ENCODE results near the gene CDKAL1.

CDKAL1 gene

DNA sequence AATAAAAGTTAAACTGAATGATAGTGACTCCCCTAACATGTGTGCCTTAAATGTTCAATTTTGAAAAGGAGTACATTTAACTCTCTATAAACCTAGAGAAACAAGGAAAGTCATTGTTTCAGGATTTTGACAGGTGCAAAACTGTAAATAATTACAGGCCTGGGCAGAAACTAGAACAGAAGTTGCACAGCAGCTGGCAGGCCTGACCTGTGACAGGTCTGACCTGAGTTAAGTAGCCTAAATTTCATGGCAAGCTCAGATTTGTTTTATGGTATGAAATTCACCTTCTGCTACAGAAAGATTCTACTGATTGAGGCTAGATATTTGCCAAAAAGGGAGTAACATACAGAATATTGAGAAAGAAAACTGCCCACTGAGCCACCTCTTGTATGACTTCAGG, 166.1 kb downstream of the CDKAL1 start:
- no peak overlapping the region for H3K4me3 ChIP-seq (replicated peaks; ENCODE audit: insufficient read depth, low read length)
- no peak for TF ChIP-seq POLR2AphosphoS5 (IDR thresholded peaks at IDR 0.05; ENCODE audit: low read depth)
- TF ChIP-seq, protein P1, sequence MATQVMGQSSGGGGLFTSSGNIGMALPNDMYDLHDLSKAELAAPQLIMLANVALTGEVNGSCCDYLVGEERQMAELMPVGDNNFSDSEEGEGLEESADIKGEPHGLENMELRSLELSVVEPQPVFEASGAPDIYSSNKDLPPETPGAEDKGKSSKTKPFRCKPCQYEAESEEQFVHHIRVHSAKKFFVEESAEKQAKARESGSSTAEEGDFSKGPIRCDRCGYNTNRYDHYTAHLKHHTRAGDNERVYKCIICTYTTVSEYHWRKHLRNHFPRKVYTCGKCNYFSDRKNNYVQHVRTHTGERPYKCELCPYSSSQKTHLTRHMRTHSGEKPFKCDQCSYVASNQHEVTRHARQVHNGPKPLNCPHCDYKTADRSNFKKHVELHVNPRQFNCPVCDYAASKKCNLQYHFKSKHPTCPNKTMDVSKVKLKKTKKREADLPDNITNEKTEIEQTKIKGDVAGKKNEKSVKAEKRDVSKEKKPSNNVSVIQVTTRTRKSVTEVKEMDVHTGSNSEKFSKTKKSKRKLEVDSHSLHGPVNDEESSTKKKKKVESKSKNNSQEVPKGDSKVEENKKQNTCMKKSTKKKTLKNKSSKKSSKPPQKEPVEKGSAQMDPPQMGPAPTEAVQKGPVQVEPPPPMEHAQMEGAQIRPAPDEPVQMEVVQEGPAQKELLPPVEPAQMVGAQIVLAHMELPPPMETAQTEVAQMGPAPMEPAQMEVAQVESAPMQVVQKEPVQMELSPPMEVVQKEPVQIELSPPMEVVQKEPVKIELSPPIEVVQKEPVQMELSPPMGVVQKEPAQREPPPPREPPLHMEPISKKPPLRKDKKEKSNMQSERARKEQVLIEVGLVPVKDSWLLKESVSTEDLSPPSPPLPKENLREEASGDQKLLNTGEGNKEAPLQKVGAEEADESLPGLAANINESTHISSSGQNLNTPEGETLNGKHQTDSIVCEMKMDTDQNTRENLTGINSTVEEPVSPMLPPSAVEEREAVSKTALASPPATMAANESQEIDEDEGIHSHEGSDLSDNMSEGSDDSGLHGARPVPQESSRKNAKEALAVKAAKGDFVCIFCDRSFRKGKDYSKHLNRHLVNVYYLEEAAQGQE (IDR thresholded peaks at IDR 0.05; ENCODE audit: insufficient replicate concordance, low read depth) = no peak
- no peak for TF ChIP-seq SPI1 (IDR thresholded peaks at IDR 0.05; ENCODE audit: borderline replicate concordance, low read depth)
- TF ChIP-seq, protein P2, sequence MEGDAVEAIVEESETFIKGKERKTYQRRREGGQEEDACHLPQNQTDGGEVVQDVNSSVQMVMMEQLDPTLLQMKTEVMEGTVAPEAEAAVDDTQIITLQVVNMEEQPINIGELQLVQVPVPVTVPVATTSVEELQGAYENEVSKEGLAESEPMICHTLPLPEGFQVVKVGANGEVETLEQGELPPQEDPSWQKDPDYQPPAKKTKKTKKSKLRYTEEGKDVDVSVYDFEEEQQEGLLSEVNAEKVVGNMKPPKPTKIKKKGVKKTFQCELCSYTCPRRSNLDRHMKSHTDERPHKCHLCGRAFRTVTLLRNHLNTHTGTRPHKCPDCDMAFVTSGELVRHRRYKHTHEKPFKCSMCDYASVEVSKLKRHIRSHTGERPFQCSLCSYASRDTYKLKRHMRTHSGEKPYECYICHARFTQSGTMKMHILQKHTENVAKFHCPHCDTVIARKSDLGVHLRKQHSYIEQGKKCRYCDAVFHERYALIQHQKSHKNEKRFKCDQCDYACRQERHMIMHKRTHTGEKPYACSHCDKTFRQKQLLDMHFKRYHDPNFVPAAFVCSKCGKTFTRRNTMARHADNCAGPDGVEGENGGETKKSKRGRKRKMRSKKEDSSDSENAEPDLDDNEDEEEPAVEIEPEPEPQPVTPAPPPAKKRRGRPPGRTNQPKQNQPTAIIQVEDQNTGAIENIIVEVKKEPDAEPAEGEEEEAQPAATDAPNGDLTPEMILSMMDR (IDR thresholded peaks at IDR 0.05; ENCODE audit: insufficient read depth, low read length) = no peak
- TF ChIP-seq GABPA (IDR thresholded peaks at IDR 0.05; ENCODE audit: low read depth) = no peak
- no peak overlapping the region for H3K27ac ChIP-seq (replicated peaks)
- no peaks in the 10 kb centered on the region for H3K27me3 ChIP-seq (ENCODE audit: insufficient read depth, poor library complexity, severe bottlenecking)
- no peak for DNase-seq (ENCODE audit: low read depth in 1 of 2, low spot score in 1 of 2)

DNA sequence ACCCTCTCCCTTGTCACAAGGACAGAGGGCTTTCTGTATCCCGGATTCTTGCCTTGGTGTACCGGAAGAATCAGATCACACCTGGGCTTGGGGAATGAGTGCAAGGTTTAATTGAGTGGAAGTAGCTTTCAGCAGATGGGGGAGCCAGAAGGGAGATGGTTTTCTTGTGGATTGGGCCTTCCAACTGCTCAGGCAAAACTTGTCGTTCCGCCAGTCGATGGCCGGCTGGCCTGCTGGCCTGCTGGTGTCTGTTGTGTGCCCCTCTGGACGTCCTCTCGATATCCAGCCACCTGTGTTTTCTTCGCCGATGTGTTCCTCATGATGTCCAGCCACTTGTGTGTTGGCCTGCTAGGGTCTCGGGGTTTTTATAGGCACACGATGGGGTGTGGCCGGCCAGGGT, 168.1 kb downstream of the CDKAL1 start:
- no peak overlapping the region for H3K4me3 ChIP-seq (replicated peaks; ENCODE audit: insufficient read depth, low read length)
- no peak overlapping the region for H3K27ac ChIP-seq (replicated peaks)
- DNase-seq (ENCODE audit: low read depth in 1 of 2, low spot score in 1 of 2) = no peak
- TF ChIP-seq POLR2AphosphoS5 (IDR thresholded peaks at IDR 0.05; ENCODE audit: low read depth) = no peak
- TF ChIP-seq, protein P2 (IDR thresholded peaks at IDR 0.05; ENCODE audit: insufficient read depth, low read length) = no peak
- TF ChIP-seq, protein P1 (IDR thresholded peaks at IDR 0.05; ENCODE audit: insufficient replicate concordance, low read depth) = no peak
- no peak for TF ChIP-seq GABPA (IDR thresholded peaks at IDR 0.05; ENCODE audit: low read depth)
- no peak for TF ChIP-seq SPI1 (IDR thresholded peaks at IDR 0.05; ENCODE audit: borderline replicate concordance, low read depth)
- no peaks in the 10 kb centered on the region for H3K27me3 ChIP-seq (ENCODE audit: insufficient read depth, poor library complexity, severe bottlenecking)

DNA sequence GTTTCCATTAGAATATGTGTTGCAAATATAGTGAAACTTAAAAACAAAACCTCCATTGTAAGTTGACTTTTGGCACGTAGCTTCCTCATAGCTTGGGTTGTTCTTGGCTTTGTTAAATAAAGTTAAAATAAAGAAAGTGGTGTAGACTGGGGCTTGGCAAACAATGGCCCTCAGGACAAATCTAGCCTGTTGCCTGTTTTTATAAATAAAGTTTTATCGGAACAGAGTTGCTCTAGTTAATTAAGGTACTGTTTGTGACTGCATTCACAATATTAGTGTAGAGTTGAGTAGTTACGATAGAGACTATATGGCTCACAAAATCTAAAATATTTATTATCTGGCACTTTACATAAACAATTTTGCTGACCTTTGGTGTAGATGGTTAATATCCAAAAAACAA, 168.8 kb downstream of the CDKAL1 start:
- no peak for DNase-seq (ENCODE audit: low read depth in 1 of 2, low spot score in 1 of 2)
- no peak overlapping the region for H3K27ac ChIP-seq (replicated peaks)
- no peak for TF ChIP-seq GABPA (IDR thresholded peaks at IDR 0.05; ENCODE audit: low read depth)
- no peak for TF ChIP-seq SPI1 (IDR thresholded peaks at IDR 0.05; ENCODE audit: borderline replicate concordance, low read depth)
- no peak for TF ChIP-seq POLR2AphosphoS5 (IDR thresholded peaks at IDR 0.05; ENCODE audit: low read depth)
- TF ChIP-seq, protein P1 (IDR thresholded peaks at IDR 0.05; ENCODE audit: insufficient replicate concordance, low read depth) = no peak
- TF ChIP-seq, protein P2 (IDR thresholded peaks at IDR 0.05; ENCODE audit: insufficient read depth, low read length) = no peak
- H3K27me3 ChIP-seq (ENCODE audit: insufficient read depth, poor library complexity, severe bottlenecking) = no peaks in the 10 kb centered on the region
- no peak overlapping the region for H3K4me3 ChIP-seq (replicated peaks; ENCODE audit: insufficient read depth, low read length)
